ENCODE results near the gene PMPCA.

PMPCA gene

GRCh38 chr9:136436055-136436634 lies 25.7 kb downstream of the PMPCA start:
- DNase-seq (ENCODE audit: low read depth) = no peak

GRCh38 chr9:136437430-136437829 lies 27.0 kb downstream of the PMPCA start:
- no peak for DNase-seq (ENCODE audit: low read depth)

GRCh38 chr9:136437839-136438547 lies 27.5 kb downstream of the PMPCA start:
- DNase-seq (ENCODE audit: low read depth) = no peak

- no peak for DNase-seq (ENCODE audit: low read depth)
These were observed 28.4 kb downstream of the PMPCA start for GRCh38 chr9:136438548-136439480.

GRCh38 chr9:136439481-136440408 lies 29.3 kb downstream of the PMPCA start, which contains the start of gene INPP5E:
TSS of gene INPP5E (minus strand) at chr9:136439845. CDS start at chr9:136439419, 426 bp downstream.
- DNase-seq (ENCODE audit: low read depth) = no peak

GRCh38 chr9:136441191-136441680 lies 30.8 kb downstream of the PMPCA start:
- no peak for DNase-seq (ENCODE audit: low read depth)

- no peak for DNase-seq (ENCODE audit: low read depth)
These were observed 31.3 kb downstream of the PMPCA start for GRCh38 chr9:136441681-136442245.

- no peak for DNase-seq (ENCODE audit: low read depth)
These were observed 31.8 kb downstream of the PMPCA start for GRCh38 chr9:136442265-136442664.

GRCh38 chr9:136443087-136443486 lies 32.6 kb downstream of the PMPCA start:
- DNase-seq (ENCODE audit: low read depth) = no peak

- no peak for DNase-seq (ENCODE audit: low read depth)
These were observed 33.2 kb downstream of the PMPCA start for GRCh38 chr9:136443687-136444086.

- DNase-seq (ENCODE audit: low read depth) = no peak
These were observed 33.6 kb downstream of the PMPCA start for GRCh38 chr9:136444102-136444501.

GRCh38 chr9:136445799-136446198 lies 35.3 kb downstream of the PMPCA start:
- no peak for DNase-seq (ENCODE audit: low read depth)

- DNase-seq (ENCODE audit: low read depth) = no peak
These were observed 36.8 kb downstream of the PMPCA start for GRCh38 chr9:136447173-136447778.

- no peak for DNase-seq (ENCODE audit: low read depth)
These were observed 38.2 kb downstream of the PMPCA start for GRCh38 chr9:136448655-136449054.

- DNase-seq (ENCODE audit: low read depth) = no peak
These were observed 40.9 kb downstream of the PMPCA start for GRCh38 chr9:136451221-136451877.

- DNase-seq (ENCODE audit: low read depth) = no peak
These were observed 42.9 kb downstream of the PMPCA start for GRCh38 chr9:136453326-136453725.

- DNase-seq (ENCODE audit: low read depth) = no peak
These were observed 43.8 kb downstream of the PMPCA start for GRCh38 chr9:136454026-136454796.

GRCh38 chr9:136455043-136456002 lies 44.9 kb downstream of the PMPCA start:
- no peak for DNase-seq (ENCODE audit: low read depth)
